Lower lobe of right lung (tissue), 2 donors: ENCODE results near the gene PHACTR3. TPM values are rescaled to one million over a fixed set of nuclear protein-coding genes. Genes with fewer than 3 reads are reported as not detected.

Experiments used
- ATAC-seq, 2 donors: fragments of 200-7000 bp; cut with Tn5 transposase; one replicate each; pipeline ENCODE4 v1.9.1; 2020 to 2022; ENCODE audit warnings: mild to moderate bottlenecking in 2 of 2, moderate library complexity in 2 of 2
- DNase-seq: peaks from one replicate; pipeline ENCODE4 v3.0.0-alpha.2; 2020
- H3K27ac ChIP-seq: fragments of 200-600 bp; one replicate; pipeline ENCODE4 v1.8.0; 2022
- H3K27me3 ChIP-seq: fragments of 200-600 bp; one replicate; pipeline ENCODE4 v1.8.0; 2022; ENCODE audit warnings: low read depth
- H3K36me3 ChIP-seq: fragments of 200-600 bp; one replicate; pipeline ENCODE4 v1.8.0; 2022; ENCODE audit warnings: mild to moderate bottlenecking
- H3K4me1 ChIP-seq: fragments of 200-600 bp; one replicate; pipeline ENCODE4 v1.8.0; 2022
- H3K4me3 ChIP-seq: fragments of 200-600 bp; one replicate; pipeline ENCODE4 v1.8.0; 2022; ENCODE audit warnings: mild to moderate bottlenecking
- H3K9me3 ChIP-seq: fragments of 200-600 bp; one replicate; pipeline ENCODE4 v1.8.0; 2022
- CTCF ChIP-seq: fragments of 200-600 bp; IDR thresholded peaks from one replicate; pipeline ENCODE4 v1.8.0; 2022; ENCODE audit warnings: antibody characterized with exemption, mild to moderate bottlenecking
- intact Hi-C: fragments of 100-400 bp; cut with DNase I; formaldehyde crosslinking; loops from one replicate; pipeline ENCODE4 v1.11.0; 2022
- total RNA-seq: library from RNA; stranded (reverse); fragmentation: NEBNext Ultra II Directional; extraction: Animal tissue kit (Norgen Biotek cat#: 25700); gene quantifications from one replicate; pipeline ENCODE4 v1.2.1, GENCODE V29; 2021
- donor health status: DM: no; HTN: yes; CAD: no; lungs with severe emphysema.

The PHACTR3 gene
- total RNA-seq, 1 donor from 2014 or later, result 9.0 TPM

- no peaks in the 10 kb centered on the region for H3K36me3 ChIP-seq
- H3K9me3 ChIP-seq, result no peaks in the 10 kb centered on the region
- intact Hi-C loops, result no loop called here
- H3K4me1 ChIP-seq, result no peaks in the 10 kb centered on the region
- DNase-seq (no peak), ATAC-seq (no peak)
- H3K4me3 ChIP-seq, result no peak overlapping the region
- no peak for TF ChIP-seq CTCF
- no peak overlapping the region for H3K27ac ChIP-seq
- peaks cover 11% of the 10 kb centered on the region for H3K27me3 ChIP-seq
Observed at GRCh38 chr20:59636766-59637370, 32.5 kb downstream of the PHACTR3 start.

GRCh38 chr20:59640267-59640666 lies 35.9 kb downstream of the PHACTR3 start:
- Histone ChIP-seq H3K9me3 (no peaks in the 10 kb centered on the region), H3K4me3 (no peak overlapping the region), H3K36me3 (no peaks in the 10 kb centered on the region), H3K4me1 (no peaks in the 10 kb centered on the region), H3K27ac (no peak overlapping the region), H3K27me3 (peaks cover 14% of the 10 kb centered on the region)
- ATAC-seq (no peak), DNase-seq (no peak)
- intact Hi-C loops, result no loop called here
- TF ChIP-seq CTCF, result no peak

- Histone ChIP-seq H3K36me3 (no peaks in the 10 kb centered on the region), H3K9me3 (no peaks in the 10 kb centered on the region), H3K27ac (no peak overlapping the region), H3K27me3 (peaks cover 7% of the 10 kb centered on the region), H3K4me3 (no peak overlapping the region), H3K4me1 (no peaks in the 10 kb centered on the region)
- TF ChIP-seq CTCF, result no peak
- ATAC-seq, result no peak
- intact Hi-C loops, result no loop called here
- DNase-seq, result no peak
Observed at GRCh38 chr20:59643615-59644061, 39.3 kb downstream of the PHACTR3 start.

- Histone ChIP-seq H3K4me1 (no peaks in the 10 kb centered on the region), H3K9me3 (no peaks in the 10 kb centered on the region), H3K27ac (no peak overlapping the region), H3K36me3 (no peaks in the 10 kb centered on the region), H3K4me3 (no peak overlapping the region), H3K27me3 (peaks cover 7% of the 10 kb centered on the region)
- TF ChIP-seq CTCF, result no peak
- ATAC-seq (no peak), DNase-seq (no peak)
- intact Hi-C loops, result no loop called here
Observed at GRCh38 chr20:59644371-59644939, 40.1 kb downstream of the PHACTR3 start.

- TF ChIP-seq CTCF, result no peak
- intact Hi-C loops, result no loop called here
- H3K36me3 ChIP-seq, result no peaks in the 10 kb centered on the region
- DNase-seq (no peak), ATAC-seq (no peak)
- no peak overlapping the region for H3K27ac ChIP-seq
- H3K9me3 ChIP-seq, result no peaks in the 10 kb centered on the region
- no peak overlapping the region for H3K4me3 ChIP-seq
- no peaks in the 10 kb centered on the region for H3K4me1 ChIP-seq
- H3K27me3 ChIP-seq, result peaks cover 7% of the 10 kb centered on the region
Observed at GRCh38 chr20:59645271-59645670, 40.9 kb downstream of the PHACTR3 start.
